ENCODE measurements around the gene SPEM2.
A peak's percentile ranks its signal among the peaks of the same experiment; 100 is the strongest.

Gene SPEM2

GRCh38 chr17:7388856-7389255 is 36.6 kb upstream of the SPEM2 start:
- Histone ChIP-seq H3K27ac (no peak overlapping the region), H3K36me3 (peaks cover 32 to 67% (median 51%) of the 10 kb centered on the region in 11 experiments), H3K4me2 (peak overlapping the region in 1 of 11 experiments; percentile 11; a peak in 1 of 22 replicates), H3K9me3 (replicated peaks in 1 of 11) (no peaks in the 10 kb centered on the region), H3K9ac (peak overlapping the region in 2 of 11 experiments; percentile 3 to 33; a peak in 1 of 22 replicates), H4K20me1 (peaks cover 0 to 88% (median 17%) of the 10 kb centered on the region in 11 experiments; a peak in 14 of 22 replicates), H3K4me3 (no peak overlapping the region), H3K27me3 (peaks cover 7 to 14% (median 10%) of the 10 kb centered on the region in 11 experiments), H3K4me1 (peaks cover 28 to 51% (median 44%) of the 10 kb centered on the region in 10 experiments)
- no peak for TF ChIP-seq Cebpa-rat (IDR thresholded peaks at IDR 0.05)

GRCh38 chr17:7389924-7390910 is 35.2 kb upstream of the SPEM2 start:
- Histone ChIP-seq H4K20me1 (peaks cover 0 to 74% (median 12%) of the 10 kb centered on the region in 11 experiments; a peak in 14 of 22 replicates), H3K9ac (no peak overlapping the region; a peak in 1 of 22 replicates), H3K36me3 (peaks cover 32 to 67% (median 51%) of the 10 kb centered on the region in 11 experiments), H3K4me3 (no peak overlapping the region), H3K4me2 (peak overlapping the region in 4 of 11 experiments; percentile 5 to 96 (median 78); a peak in 5 of 22 replicates), H3K9me3 (replicated peaks in 1 of 11) (no peaks in the 10 kb centered on the region), H3K4me1 (peaks cover 26 to 46% (median 42%) of the 10 kb centered on the region in 10 experiments), H3K27ac (no peak overlapping the region), H3K27me3 (0 out of 22 replicates have a peak, but pooled peaks cover 0 to under 1% (median 0%) of the 10 kb centered on the region in 11 experiments)
- TF ChIP-seq Cebpa-rat (IDR thresholded peaks at IDR 0.05), result no peak

- no peak overlapping the region for H3K27ac ChIP-seq
- H3K27me3 ChIP-seq, result no peaks in the 10 kb centered on the region
- peaks cover 32 to 64% (median 51%) of the 10 kb centered on the region in 11 experiments for H3K36me3 ChIP-seq
- peaks cover 28 to 56% (median 44%) of the 10 kb centered on the region in 10 experiments for H3K4me1 ChIP-seq
- TF ChIP-seq Cebpa-rat (IDR thresholded peaks at IDR 0.05), result no peak
- peak overlapping the region in 10 of 11 experiments; percentile 25 to 96 (median 42); a peak in 19 of 22 replicates for H3K4me2 ChIP-seq
- no peaks in the 10 kb centered on the region for H3K9me3 ChIP-seq (replicated peaks in 1 of 11)
- no peak overlapping the region; a peak in 1 of 22 replicates for H3K9ac ChIP-seq
- H4K20me1 ChIP-seq, result peaks cover 0 to 65% (median 9%) of the 10 kb centered on the region in 11 experiments; a peak in 14 of 22 replicates
- no peak overlapping the region for H3K4me3 ChIP-seq
Observed at GRCh38 chr17:7391307-7391706, 34.1 kb upstream of the SPEM2 start.

GRCh38 chr17:7392696-7393612 is 32.5 kb upstream of the SPEM2 start:
- Histone ChIP-seq H3K27ac (peak overlapping the region in 10 of 11 experiments; percentile 75 to 89 (median 87); a peak in 17 of 22 replicates), H3K4me1 (peaks cover 28 to 56% (median 44%) of the 10 kb centered on the region in 10 experiments), H3K36me3 (peaks cover 32 to 49% (median 45%) of the 10 kb centered on the region in 11 experiments), H3K4me2 (peak overlapping the region; percentile 84 to 98 (median 96)), H3K4me3 (peak overlapping the region; percentile 69 to 92 (median 86)), H4K20me1 (peaks cover 0 to 48% (median 9%) of the 10 kb centered on the region in 11 experiments; a peak in 13 of 22 replicates), H3K9ac (peak overlapping the region; percentile 79 to 90 (median 86)), H3K9me3 (replicated peaks in 1 of 11) (no peaks in the 10 kb centered on the region), H3K27me3 (no peaks in the 10 kb centered on the region)
- no peak for TF ChIP-seq Cebpa-rat (IDR thresholded peaks at IDR 0.05)

GRCh38 chr17:7393613-7394451 is 31.6 kb upstream of the SPEM2 start:
- peaks cover 0 to 40% (median 9%) of the 10 kb centered on the region in 11 experiments; a peak in 9 of 22 replicates for H4K20me1 ChIP-seq
- H3K4me1 ChIP-seq, result peaks cover 28 to 56% (median 41%) of the 10 kb centered on the region in 10 experiments
- peak overlapping the region; percentile 84 to 98 (median 96) for H3K4me2 ChIP-seq
- no peaks in the 10 kb centered on the region for H3K9me3 ChIP-seq (replicated peaks in 1 of 11)
- no peaks in the 10 kb centered on the region for H3K27me3 ChIP-seq
- no peak for TF ChIP-seq Cebpa-rat (IDR thresholded peaks at IDR 0.05)
- peak overlapping the region; percentile 66 to 89 (median 87) for H3K27ac ChIP-seq
- peaks cover 23 to 40% (median 38%) of the 10 kb centered on the region in 11 experiments for H3K36me3 ChIP-seq
- peak overlapping the region; percentile 69 to 92 (median 86) for H3K4me3 ChIP-seq
- H3K9ac ChIP-seq, result peak overlapping the region; percentile 79 to 90 (median 86)

- H4K20me1 ChIP-seq, result peaks cover 0 to 32% (median 8%) of the 10 kb centered on the region in 11 experiments; a peak in 8 of 22 replicates
- H3K9ac ChIP-seq, result peak within 1 kb of the TSS; percentile 79 to 90 (median 86)
- no peaks in the 10 kb centered on the region for H3K9me3 ChIP-seq (replicated peaks in 1 of 11)
- H3K27ac ChIP-seq, result peak within 1 kb of the TSS; percentile 69 to 89 (median 87)
- H3K27me3 ChIP-seq, result no peaks in the 10 kb centered on the region
- peak within 1 kb of the TSS; percentile 69 to 92 (median 86) for H3K4me3 ChIP-seq
- H3K36me3 ChIP-seq, result peaks cover 15 to 32% (median 30%) of the 10 kb centered on the region in 11 experiments
- peaks cover 28 to 56% (median 40%) of the 10 kb centered on the region in 10 experiments for H3K4me1 ChIP-seq
- peak within 1 kb of the TSS; percentile 84 to 99 (median 96) for H3K4me2 ChIP-seq
- no peak for TF ChIP-seq Cebpa-rat (IDR thresholded peaks at IDR 0.05)
Observed at GRCh38 chr17:7394452-7395191, 30.8 kb upstream of the SPEM2 start, which contains the start of gene PLSCR3. TSS of gene PLSCR3 (minus strand) at chr17:7394525. CDS start at chr17:7394110, 415 bp downstream.

GRCh38 chr17:7396147-7396546 is 29.3 kb upstream of the SPEM2 start:
- Histone ChIP-seq H3K9me3 (replicated peaks in 1 of 11) (no peaks in the 10 kb centered on the region), H3K27me3 (no peaks in the 10 kb centered on the region)

More at GRCh38 chr17:7396147-7396546, 29.3 kb upstream of the SPEM2 start:
- TF ChIP-seq Cebpa-rat (IDR thresholded peaks at IDR 0.05), result no peak
- Histone ChIP-seq H3K36me3 (peaks cover under 1 to 17% (median 15%) of the 10 kb centered on the region in 11 experiments; a peak in 18 of 22 replicates), H3K9ac (no peak overlapping the region), H3K4me1 (peaks cover 25 to 41% (median 31%) of the 10 kb centered on the region in 10 experiments), H3K27ac (no peak overlapping the region), H3K4me3 (no peak overlapping the region), H4K20me1 (peaks cover 0 to 16% (median 0%) of the 10 kb centered on the region in 11 experiments; a peak in 5 of 22 replicates), H3K4me2 (0 out of 22 replicates have a peak overlapping the region, but pooled peaks of 1 of the 11 experiments have one; percentile 96)
